GM21528 (cell line): ENCODE data around the gene TC2N.
"Not testable (repeated sequence)": the region's sequence is repeated elsewhere in the genome, so short reads cannot be mapped to it uniquely, and the experiment has no call there.

ENCODE experiments used
- ATAC-seq: cut with Tn5 transposase; IDR thresholded peaks from one replicate; pipeline ENCODE4 v1.9.1; 2021; ENCODE audit warnings: mild to moderate bottlenecking, moderate library complexity; ENCODE audit not compliant: unreplicated experiment, low FRiP score

Gene TC2N

DNA sequence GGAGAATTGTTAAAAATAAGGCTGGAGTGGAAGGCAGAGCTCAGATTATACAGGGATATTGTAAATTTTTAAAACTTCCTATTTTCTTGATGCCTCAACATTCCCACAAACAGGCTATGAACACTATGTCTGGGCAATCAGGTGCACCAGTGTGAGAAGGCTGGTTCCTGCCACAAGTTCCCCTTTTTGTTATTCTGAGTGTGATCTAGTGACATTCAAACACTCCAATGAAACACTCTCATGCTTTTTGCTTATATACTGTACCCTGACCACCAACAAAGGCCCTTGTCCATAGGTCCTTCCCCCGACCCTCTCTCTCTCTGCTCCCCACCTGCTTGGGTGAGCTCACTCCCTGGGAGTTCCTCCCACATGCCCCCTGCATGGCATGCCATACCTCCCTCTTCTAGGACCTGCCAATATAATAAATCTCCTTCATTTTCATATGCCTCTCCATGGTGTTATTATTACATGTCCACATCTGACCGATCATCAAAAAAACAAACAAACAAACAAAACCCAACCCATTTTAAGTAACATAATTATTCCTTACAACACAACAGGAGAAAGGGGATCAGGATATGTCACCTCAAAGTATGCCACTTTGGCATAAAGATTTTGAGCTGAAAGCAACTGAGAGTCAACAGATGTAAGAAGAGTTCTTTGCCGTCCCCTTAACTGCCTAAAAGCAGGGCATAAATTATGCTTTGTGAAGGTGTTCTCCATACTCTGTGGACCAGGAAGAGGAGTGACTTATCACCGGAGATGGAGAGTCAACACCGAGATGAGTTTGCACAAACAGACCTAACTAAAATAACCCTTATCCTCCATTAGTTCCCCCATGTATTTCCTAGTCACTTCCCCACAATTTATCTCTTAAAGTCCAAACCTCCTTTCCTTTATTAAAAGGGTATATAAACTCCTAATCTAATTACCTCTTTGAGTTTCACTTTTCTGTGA lies 92.9 kb downstream of the TC2N start:
- ATAC-seq, result no peak

- no peak for ATAC-seq
These were observed 97.2 kb downstream of the TC2N start for GRCh38 chr14:91770185-91770584.

- ATAC-seq, result no peak
These were observed 111.6 kb downstream of the TC2N start for GRCh38 chr14:91755570-91756295.

DNA sequence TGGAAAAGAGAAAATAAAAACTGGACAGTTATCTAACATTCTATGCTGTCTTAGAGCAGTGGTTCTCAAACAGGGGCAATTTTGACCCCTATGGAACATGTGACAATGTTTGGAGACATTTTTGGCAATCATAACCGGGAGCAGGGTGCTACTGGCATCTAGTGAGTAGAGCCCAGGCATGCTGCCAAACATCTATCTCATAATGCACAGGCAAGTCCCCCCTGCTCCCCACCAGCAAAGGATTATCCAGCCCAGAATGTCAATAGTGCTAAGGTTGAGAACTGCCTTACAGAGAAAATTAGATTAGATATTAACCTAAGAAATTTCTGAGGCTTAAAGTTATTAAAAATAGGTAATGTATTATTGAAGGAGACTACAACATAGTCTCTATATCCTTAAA lies 112.5 kb downstream of the TC2N start:
- no peak for ATAC-seq

GRCh38 chr14:91754185-91754584 lies 113.2 kb downstream of the TC2N start:
- no peak for ATAC-seq

- no peak for ATAC-seq
These were observed 113.7 kb downstream of the TC2N start for GRCh38 chr14:91753501-91754128.

DNA sequence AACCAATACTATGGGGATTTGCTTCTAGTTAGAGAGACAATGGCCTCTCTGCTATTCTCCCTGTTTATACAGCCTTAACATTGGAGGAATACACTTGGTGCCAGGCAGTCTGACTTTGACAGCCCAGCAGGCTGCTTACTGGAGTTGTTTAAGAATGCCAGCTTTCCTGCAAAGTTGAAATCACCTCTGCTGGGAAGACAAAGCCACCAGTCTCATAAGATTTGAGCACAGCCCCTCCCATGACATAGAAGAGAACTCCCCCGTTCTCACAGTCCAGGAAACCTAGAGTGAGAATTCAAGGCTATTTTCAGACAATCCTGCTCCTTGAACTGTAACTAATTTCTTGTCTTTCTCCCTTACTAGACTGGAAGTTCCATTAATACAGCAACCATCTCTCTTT lies 114.4 kb downstream of the TC2N start:
- no peak for ATAC-seq

DNA sequence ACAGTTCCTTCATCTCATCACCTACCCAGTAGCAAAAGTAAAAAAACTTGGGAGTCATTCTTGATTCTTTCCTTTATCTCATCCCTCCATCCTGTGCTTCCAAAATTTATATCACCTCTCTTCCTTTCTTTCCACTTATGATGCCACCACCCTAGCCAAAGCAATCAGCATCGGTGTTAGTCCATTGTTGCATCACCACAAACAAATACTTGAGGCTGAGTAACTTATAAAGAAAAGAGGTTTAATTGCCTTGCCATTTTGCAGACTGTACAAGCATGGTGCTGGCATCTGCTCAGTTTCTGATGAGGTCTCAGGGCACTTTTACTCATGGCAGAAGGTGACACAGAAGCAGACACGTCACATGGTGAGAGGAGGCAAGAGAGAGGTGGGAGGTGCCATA lies 115.6 kb downstream of the TC2N start:
- ATAC-seq, result no peak

- ATAC-seq, result no peak
These were observed 116.6 kb downstream of the TC2N start for GRCh38 chr14:91750634-91751198.

DNA sequence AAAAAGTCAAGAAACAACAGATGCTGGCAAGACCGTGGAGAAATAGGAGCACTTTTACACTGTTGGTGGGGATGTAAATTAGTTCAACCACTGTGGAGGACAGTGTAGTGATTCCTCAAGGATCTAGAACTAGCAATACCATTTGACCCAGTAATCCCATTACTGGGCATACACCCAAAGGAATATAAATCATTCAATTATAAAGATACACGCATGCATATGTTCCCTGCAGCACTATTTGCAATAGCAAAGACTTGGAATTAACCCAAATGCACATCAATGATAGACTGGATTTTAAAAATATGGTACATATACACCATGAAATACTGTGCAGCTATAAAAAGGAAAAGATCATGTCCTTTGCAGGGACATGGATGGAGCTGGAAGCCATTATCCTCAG lies 117.5 kb downstream of the TC2N start:
- ATAC-seq, result no peak

- no peak for ATAC-seq
These were observed 119.3 kb downstream of the TC2N start for GRCh38 chr14:91748049-91748448.

DNA sequence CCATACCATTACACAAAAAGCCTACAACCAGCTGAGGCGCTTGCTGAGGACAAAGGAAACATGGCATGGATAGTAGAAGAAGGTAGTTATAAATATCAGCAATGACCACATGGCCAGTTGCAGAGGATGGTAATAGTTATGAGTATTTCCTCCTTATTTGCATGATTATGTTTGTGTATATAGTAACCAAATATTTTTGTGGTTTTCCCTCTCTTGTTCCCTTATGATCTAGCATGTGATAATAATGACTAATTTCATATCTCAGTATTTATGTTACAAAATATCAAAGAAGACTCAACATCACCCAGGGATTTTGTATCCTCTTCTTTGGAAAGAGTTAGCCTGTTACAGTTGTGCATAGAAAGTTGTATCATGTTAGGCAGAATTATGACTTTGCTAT lies 122.0 kb downstream of the TC2N start:
- no peak for ATAC-seq

GRCh38 chr14:91744068-91744480 lies 123.3 kb downstream of the TC2N start:
- no peak for ATAC-seq

DNA sequence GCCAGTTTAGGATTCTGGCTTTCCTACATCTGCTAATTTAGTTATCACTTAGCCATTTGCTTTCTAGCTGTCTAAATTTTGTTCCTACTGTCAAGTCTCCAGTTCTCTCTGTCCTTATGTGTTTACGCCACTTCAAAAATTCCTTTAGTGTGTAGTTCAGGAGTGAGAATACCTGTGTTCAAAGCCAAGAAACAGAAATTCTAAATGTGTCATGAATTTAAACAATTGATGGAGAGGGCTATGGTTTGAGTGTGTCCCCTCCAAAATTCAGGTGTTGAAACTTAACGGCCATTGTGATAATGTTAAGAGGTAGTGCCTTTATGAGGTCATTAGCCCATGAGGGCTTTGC lies 124.1 kb downstream of the TC2N start:
- no peak for ATAC-seq

- no peak for ATAC-seq
These were observed 124.6 kb downstream of the TC2N start for GRCh38 chr14:91742621-91743304.

DNA sequence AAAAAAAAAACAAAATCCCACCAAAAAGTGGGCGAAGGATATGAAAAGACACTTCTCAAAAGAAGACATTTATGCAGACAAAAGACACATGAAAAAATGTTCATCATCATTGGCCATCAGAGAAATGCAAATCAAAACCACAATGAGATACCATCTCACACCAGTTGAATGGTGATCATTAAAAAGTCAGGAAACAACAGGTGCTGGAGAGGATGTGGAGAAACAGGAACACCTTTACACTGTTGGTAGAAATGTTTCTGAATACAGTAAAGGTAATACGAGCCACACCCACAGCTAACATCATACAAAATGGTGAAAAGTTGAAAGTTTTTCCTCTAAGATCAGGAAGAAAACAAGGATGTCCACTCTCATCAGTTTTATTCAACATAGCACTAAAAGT lies 127.5 kb downstream of the TC2N start:
- ATAC-seq, result not testable (repeated sequence)

GRCh38 chr14:91737619-91738018 lies 129.7 kb downstream of the TC2N start:
- ATAC-seq, result no peak

GRCh38 chr14:91732859-91733477 lies 134.4 kb downstream of the TC2N start:
- ATAC-seq, result no peak

GRCh38 chr14:91732439-91732838 lies 134.9 kb downstream of the TC2N start:
- no peak for ATAC-seq

GRCh38 chr14:91731986-91732385 lies 135.3 kb downstream of the TC2N start, which contains the start of gene CATSPERB:
Gene CATSPERB, minus strand, starts transcription at chr14:91732086. Its CDS starts 2,607 bp downstream, at chr14:91729479.
- no peak for ATAC-seq
